HG03520 (cell line): ENCODE data around the gene GLTPD2.

Source experiments
- ATAC-seq: cut with Tn5 transposase; IDR thresholded peaks from one replicate; pipeline ENCODE4 v1.9.1; 2021; ENCODE audit warnings: mild to moderate bottlenecking, moderate library complexity; ENCODE audit not compliant: unreplicated experiment

The GLTPD2 gene

GRCh38 chr17:4769628-4770027, 19.1 kb upstream of the GLTPD2 start:
- ATAC-seq: no peak

- no peak for ATAC-seq
Observed at GRCh38 chr17:4771519-4772234, 17.1 kb upstream of the GLTPD2 start, which contains the start of gene TM4SF5. Gene TM4SF5, plus strand, starts transcription at chr17:4771886. Its CDS starts 37 bp downstream, at chr17:4771923.

GRCh38 chr17:4772235-4772613, 16.5 kb upstream of the GLTPD2 start:
- no peak for ATAC-seq

GRCh38 chr17:4777969-4778760, 10.6 kb upstream of the GLTPD2 start:
- no peak for ATAC-seq

DNA sequence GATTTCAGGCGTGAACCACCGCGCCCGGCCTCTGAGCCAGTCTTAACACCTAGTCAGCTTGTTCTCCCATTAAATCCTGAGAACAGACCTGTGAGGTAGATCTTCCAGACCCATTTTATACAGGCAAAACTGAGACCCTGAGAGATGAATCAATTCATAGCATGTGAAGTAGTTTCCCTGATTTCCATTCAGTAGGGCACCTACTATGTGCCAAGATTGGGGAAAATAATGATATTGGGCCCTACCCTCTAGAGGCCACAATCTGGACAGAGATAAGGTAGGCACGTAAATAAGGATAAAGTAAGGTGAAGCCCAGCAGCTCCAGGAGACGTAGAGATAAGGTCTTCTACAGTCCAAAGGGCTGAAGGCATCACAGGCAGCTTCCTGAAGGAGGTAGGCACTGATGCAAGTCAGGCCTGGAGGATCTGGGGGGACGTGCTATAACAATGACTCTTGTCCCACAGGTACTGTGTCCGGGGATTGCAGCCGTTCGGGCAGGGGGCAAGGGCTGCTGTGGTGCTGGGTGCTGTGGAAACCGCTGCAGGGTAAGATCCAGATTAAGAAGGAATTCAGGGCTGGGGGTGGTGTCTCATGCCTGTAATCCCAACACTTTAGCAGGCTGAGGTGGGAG, 8.3 kb upstream of the GLTPD2 start:
- ATAC-seq: no peak

DNA sequence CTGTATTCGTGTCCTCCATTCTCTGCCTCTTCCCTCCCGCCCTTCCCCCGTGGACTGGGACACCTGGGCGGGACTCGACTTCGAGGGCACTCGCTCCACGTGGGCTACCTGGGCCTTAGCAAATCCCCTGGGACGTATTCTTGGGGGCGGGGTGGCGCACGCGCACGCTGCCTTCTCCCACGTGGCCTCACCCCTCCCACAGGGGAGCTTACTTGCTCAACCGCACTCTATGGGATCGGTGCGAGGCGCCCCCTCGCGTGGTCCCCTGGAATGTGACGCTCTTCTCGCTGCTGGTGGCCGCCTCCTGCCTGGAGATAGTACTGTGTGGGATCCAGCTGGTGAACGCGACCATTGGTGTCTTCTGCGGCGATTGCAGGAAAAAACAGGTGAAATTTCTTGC, 6.1 kb upstream of the GLTPD2 start:
- no peak for ATAC-seq

- no peak for ATAC-seq
Observed at GRCh38 chr17:4785311-4786105, 3.3 kb upstream of the GLTPD2 start.

DNA sequence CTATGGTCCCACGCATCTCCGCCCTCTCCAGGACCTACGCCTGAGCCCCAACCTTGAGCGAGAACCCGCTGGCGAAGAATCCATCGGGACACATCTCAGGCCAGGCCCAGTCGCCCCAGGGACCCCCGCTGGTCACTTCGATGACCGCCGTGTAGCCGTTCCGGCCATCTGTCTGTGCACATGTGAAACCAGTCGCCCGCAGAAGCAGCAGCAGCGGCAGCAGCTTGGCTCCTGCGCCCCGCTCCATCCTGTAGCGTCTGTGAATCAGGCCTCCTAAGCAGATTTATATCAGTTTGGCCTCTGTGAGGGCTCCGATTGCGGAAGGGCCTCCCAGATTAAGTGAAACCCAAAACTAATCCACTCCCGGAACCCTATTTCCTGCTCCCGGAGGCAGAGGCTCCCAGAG, 2.7 kb upstream of the GLTPD2 start, which contains the start of gene VMO1:
Gene VMO1 (minus strand): TSS at position 259 of the 406 bp plus-strand sequence. CDS start 12 bp downstream, at position 247.
- no peak for ATAC-seq

DNA sequence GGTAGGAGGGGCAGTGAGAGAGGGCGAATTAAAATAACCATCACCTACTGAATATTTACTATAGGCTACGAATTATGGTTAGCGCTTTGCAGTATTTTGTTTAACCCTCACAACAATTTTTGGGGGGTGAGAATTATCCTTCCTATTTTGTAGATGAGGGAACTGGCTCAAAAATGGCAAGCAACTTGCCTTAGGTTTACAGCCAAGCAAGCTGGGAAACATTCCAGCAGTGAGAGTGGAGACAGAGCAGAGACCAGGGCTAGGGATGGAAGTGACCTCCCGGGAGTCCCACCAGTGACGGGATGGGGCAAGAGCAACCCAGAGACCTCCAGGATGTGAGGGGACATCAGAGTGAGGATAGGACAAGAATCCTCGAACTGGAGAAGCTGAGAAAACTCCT, 2.2 kb upstream of the GLTPD2 start:
- no peak for ATAC-seq

DNA sequence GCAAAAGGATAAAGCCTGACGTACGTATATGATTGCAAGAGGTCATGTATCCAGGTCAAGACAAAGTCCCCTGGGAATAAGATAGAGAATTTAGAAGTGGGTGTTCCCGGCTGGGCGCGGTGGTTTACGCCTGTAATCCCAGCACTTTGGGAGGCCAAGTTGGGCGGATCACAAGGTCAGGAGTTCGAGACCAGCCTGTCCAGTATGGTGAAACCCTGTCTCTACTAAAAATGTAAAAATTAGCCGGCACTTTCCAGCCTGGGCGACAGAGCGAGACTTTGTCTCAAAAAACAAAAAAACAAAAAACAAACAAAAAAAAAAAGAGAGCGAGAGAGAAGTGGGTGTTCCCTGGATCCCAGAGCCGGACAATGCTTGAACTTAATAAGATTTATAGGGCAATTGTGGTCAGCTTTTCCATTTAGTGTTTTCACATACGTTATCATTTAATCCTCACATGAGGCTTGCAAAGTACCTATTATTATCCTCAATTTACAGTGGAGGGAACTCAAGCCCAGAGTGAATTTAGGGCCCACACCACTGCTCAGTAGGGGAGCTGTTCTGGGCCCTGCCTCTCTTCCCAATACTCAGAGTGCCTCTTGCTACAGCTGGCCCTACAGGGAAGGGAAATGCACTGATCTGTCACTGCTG, 481 bp upstream of the GLTPD2 start:
- no peak for ATAC-seq

DNA sequence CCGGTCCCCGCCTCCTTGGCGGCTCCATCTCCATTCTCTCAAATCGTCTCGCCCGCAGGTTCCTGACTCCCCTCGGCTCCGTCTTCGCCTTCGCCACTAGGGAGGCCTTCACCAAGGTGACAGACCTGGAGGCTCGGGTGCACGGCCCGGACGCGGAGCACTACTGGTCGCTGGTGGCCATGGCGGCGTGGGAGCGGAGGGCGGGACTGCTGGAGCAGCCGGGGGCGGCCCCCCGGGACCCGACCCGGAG, 862 bp downstream of the GLTPD2 start:
- ATAC-seq: no peak

- peak; percentile 85 for ATAC-seq
Observed at GRCh38 chr17:4789951-4790704, 1.4 kb downstream of the GLTPD2 start.

GRCh38 chr17:4790705-4791088, 1.9 kb downstream of the GLTPD2 start:
- no peak for ATAC-seq

DNA sequence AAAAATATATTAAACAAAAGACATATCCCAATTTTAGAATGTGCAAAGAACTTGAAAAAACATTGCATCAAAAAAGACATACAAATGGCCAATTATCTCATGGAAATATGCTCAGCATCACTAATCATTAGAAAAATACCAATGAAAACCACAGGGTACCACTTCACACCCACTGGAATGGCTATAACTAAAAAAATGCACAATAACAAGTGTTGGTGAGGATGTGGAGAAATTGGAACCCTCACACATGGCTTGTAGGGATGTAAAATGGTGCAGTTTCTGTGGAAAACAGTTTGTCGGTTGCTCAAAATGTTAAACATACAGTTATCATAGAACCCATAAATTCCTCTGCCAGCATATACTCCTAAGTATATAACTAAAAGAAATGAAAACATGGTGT, 6.4 kb downstream of the GLTPD2 start:
- ATAC-seq: no peak

- no peak for ATAC-seq
Observed at GRCh38 chr17:4796552-4796920, 7.8 kb downstream of the GLTPD2 start.

GRCh38 chr17:4800462-4801196, 11.9 kb downstream of the GLTPD2 start:
- ATAC-seq: no peak

DNA sequence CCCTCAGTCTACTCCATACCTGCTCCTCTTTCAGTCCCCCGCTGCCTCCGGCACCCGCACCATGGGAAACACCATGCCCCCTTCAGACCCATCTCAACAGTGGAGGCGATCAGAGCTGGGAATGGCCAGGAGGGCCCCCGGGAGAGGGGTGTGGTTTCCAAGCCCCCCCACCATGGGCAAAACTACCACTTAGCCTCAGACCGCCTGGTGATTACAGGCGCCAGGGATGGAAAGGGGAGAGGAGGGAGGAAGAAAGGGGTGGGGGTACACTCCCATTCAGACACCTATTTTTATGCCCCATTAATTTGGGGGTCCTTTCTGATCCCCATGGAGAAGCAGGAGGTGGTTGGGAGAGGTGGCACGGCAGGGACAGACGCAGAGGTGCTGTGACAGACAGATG, 13.5 kb downstream of the GLTPD2 start, which contains the start of gene C17orf114:
Gene C17orf114 (minus strand): TSS at position 101 of the 400 bp plus-strand sequence.
- ATAC-seq: no peak

DNA sequence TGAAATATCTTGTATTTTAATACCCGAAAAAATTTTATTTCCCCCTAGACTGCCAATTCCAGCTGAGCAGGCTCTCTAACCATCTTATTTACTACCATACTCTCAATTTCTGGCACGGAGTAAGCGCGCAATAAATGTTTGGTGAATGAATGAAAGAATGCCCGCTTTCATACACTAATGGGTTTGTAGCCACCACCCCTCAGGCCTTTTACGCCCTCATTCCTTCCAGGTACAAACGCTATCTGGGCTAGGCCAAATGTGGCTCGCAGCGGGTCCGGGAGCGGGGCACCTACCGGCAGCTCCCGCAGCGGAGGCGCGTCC, 17.7 kb downstream of the GLTPD2 start:
- no peak for ATAC-seq

DNA sequence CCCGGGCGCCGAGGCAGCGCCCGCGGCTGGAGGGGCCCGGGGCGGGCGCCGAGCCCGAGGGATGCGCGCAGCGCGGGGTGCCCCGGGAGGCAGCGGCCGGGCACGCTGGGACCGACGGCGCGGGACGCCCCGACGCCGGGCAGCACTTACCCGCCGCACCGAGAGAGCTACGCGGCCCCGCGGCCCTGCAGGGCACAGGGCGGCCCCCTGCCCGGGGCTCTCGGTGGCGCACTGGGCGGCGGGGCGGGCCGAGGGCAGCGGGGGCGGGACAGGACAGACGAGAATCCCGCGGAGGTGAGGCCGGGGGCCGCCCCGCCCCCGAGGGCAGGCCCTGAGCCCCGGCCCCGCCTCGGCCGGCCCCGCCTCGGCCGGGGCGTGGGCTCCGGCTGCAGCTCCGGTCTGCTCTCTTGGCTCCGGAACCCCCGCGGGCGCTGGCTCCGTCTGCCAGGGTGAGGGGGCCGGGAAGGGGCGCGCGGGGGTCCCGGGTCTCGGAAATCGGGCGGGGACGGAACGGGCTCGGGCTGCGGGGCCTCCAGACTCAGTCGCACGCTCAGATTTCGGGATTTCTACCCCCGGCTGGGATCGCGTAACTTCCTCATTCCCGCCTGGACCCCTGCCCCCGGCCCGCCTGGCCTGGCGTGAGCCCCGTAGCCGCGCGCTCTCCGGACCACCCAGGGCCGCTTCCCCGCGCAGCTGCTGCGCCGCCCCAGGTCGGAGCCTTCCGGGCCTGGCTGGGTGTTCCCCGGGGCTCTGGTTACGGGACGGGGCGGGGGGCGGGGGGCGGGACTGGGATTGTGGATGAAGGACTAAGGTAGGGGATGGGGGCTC, 18.2 kb downstream of the GLTPD2 start, which contains the start of gene PLD2:
Gene PLD2 (plus strand): TSS at position 376 of the 828 bp plus-strand sequence. CDS start 621 bp downstream, outside the sequence.
- peak; percentile 81 for ATAC-seq
